SHP77 treated with DMSO at 0.1 percent for 48 hours (cell line): ENCODE results near the gene LYRM4.

Experiments
- DNase-seq: peaks from one replicate; lab custom pipeline; 2025; lab: John Stamatoyannopoulos, UW

Gene LYRM4

GRCh38 chr6:5173810-5174209, 86.9 kb downstream of the LYRM4 start:
- DNase-seq, result no peak

GRCh38 chr6:5172897-5173474, 87.8 kb downstream of the LYRM4 start:
- no peak for DNase-seq

- no peak for DNase-seq
These were observed 88.6 kb downstream of the LYRM4 start for GRCh38 chr6:5172041-5172653.

GRCh38 chr6:5167501-5167900, 93.2 kb downstream of the LYRM4 start:
- DNase-seq, result no peak

GRCh38 chr6:5164092-5164491, 96.7 kb downstream of the LYRM4 start:
- no peak for DNase-seq

GRCh38 chr6:5163247-5163646, 97.5 kb downstream of the LYRM4 start:
- DNase-seq, result no peak

GRCh38 chr6:5162355-5162754, 98.4 kb downstream of the LYRM4 start:
- DNase-seq, result no peak

GRCh38 chr6:5160206-5160605, 100.5 kb downstream of the LYRM4 start:
- DNase-seq, result no peak

- no peak for DNase-seq
These were observed 101.6 kb downstream of the LYRM4 start for GRCh38 chr6:5159162-5159561.

GRCh38 chr6:5158180-5158579, 102.6 kb downstream of the LYRM4 start:
- DNase-seq, result no peak

- DNase-seq, result no peak
These were observed 103.1 kb downstream of the LYRM4 start for GRCh38 chr6:5157621-5158138.

GRCh38 chr6:5156627-5157026, 104.1 kb downstream of the LYRM4 start:
- DNase-seq, result no peak

GRCh38 chr6:5155906-5156305, 104.8 kb downstream of the LYRM4 start:
- no peak for DNase-seq

- DNase-seq, result no peak
These were observed 107.6 kb downstream of the LYRM4 start for GRCh38 chr6:5153186-5153585.

- DNase-seq, result no peak
These were observed 108.3 kb downstream of the LYRM4 start for GRCh38 chr6:5152460-5152859.

GRCh38 chr6:5151955-5152401, 108.8 kb downstream of the LYRM4 start:
- DNase-seq, result no peak

GRCh38 chr6:5151360-5151954, 109.3 kb downstream of the LYRM4 start:
- no peak for DNase-seq

GRCh38 chr6:5150551-5151075, 110.1 kb downstream of the LYRM4 start:
- no peak for DNase-seq

- DNase-seq, result no peak
These were observed 110.9 kb downstream of the LYRM4 start for GRCh38 chr6:5149891-5150290.

- DNase-seq, result no peak
These were observed 111.5 kb downstream of the LYRM4 start for GRCh38 chr6:5149159-5149704.

GRCh38 chr6:5146398-5146797, 114.4 kb downstream of the LYRM4 start:
- DNase-seq, result no peak

GRCh38 chr6:5143634-5144311, 117.0 kb downstream of the LYRM4 start:
- DNase-seq, result peak; percentile 30
